Loucy (cell line): ENCODE measurements around the gene PPP3CA.

Experiments used
- EZH2phosphoT487 ChIP-seq: fragments of 200-600 bp; IDR thresholded peaks from 2 replicates; pipeline ENCODE4 v1.6.1; 2018; ENCODE audit warnings: antibody characterized with exemption, mild to moderate bottlenecking, moderate library complexity, borderline replicate concordance
- TF ChIP-seq, protein P1 (sequence below): fragments of 200-600 bp; sonication (generic); conservative IDR thresholded peaks from 2 replicates; pipeline ENCODE4 v1.5.1; 2014; ENCODE audit warnings: mild to moderate bottlenecking, antibody characterized with exemption, low read length

DNA sequence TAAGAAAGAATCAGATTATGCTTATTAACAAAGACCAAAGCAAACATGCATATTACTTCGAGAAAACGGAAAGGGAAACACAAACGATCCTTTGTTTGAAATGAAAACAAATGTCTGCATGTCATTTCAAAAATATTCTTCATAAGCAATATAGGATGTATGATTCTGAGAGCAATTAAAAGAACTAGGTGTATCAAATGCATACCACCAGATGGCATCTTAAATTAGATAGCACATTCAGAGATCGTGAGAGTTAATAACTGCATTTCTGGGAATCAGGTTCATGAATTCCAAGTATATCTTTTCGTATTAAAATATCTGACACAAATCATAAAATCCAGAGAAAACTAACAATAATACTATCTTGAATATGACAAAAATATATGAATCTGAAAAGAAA is 159.5 kb downstream of the PPP3CA start:
- TF ChIP-seq, protein P1, sequence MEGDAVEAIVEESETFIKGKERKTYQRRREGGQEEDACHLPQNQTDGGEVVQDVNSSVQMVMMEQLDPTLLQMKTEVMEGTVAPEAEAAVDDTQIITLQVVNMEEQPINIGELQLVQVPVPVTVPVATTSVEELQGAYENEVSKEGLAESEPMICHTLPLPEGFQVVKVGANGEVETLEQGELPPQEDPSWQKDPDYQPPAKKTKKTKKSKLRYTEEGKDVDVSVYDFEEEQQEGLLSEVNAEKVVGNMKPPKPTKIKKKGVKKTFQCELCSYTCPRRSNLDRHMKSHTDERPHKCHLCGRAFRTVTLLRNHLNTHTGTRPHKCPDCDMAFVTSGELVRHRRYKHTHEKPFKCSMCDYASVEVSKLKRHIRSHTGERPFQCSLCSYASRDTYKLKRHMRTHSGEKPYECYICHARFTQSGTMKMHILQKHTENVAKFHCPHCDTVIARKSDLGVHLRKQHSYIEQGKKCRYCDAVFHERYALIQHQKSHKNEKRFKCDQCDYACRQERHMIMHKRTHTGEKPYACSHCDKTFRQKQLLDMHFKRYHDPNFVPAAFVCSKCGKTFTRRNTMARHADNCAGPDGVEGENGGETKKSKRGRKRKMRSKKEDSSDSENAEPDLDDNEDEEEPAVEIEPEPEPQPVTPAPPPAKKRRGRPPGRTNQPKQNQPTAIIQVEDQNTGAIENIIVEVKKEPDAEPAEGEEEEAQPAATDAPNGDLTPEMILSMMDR: peak; percentile 65
- TF ChIP-seq EZH2phosphoT487: no peak
